ENCODE measurements around the gene FAM174B.

The FAM174B gene

DNA sequence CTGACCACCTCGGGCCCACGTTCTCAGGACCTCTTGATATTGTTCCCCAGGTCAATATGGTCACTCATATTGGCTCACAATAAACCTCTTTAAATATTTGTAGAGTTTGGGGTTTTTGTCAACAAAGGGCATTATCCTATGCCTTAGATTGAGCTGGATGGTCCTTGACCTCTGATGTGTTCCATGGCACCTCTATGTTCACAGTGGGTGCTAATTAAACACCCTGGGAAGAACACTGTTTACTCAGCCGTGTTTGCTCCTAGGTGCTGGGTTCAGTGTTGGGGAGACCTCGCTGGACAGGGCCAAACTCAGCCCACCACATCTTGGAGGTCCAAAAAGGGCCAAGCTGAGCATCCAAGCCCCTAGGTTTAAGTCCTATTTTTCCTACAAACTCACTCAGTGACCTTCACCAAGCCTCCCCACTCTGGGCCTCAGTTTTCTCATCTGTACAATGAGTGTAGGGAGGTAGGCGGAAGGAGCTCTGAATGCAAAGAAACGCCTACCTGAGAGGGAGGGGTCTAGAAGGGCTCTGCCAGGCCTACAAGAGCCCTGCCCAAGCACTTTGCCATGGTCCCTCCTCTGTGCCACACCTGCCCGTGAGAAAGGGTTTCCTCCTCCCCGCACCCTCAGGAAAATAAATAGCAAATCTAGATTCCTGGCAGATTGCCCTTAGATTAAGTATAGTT is 7.2 kb downstream of the FAM174B start:
- H3K4me3 ChIP-seq (replicated peaks; ENCODE audit: insufficient read depth, low read length) = no peak overlapping the region
- no peak for DNase-seq (ENCODE audit: low read depth in 1 of 2, low spot score in 1 of 2)
- no peak overlapping the region for H3K27ac ChIP-seq (replicated peaks)
- no peaks in the 10 kb centered on the region for H3K27me3 ChIP-seq (ENCODE audit: insufficient read depth, poor library complexity, severe bottlenecking)
- no peak for TF ChIP-seq SPI1 (IDR thresholded peaks at IDR 0.05; ENCODE audit: borderline replicate concordance, low read depth)
- TF ChIP-seq, protein P1, sequence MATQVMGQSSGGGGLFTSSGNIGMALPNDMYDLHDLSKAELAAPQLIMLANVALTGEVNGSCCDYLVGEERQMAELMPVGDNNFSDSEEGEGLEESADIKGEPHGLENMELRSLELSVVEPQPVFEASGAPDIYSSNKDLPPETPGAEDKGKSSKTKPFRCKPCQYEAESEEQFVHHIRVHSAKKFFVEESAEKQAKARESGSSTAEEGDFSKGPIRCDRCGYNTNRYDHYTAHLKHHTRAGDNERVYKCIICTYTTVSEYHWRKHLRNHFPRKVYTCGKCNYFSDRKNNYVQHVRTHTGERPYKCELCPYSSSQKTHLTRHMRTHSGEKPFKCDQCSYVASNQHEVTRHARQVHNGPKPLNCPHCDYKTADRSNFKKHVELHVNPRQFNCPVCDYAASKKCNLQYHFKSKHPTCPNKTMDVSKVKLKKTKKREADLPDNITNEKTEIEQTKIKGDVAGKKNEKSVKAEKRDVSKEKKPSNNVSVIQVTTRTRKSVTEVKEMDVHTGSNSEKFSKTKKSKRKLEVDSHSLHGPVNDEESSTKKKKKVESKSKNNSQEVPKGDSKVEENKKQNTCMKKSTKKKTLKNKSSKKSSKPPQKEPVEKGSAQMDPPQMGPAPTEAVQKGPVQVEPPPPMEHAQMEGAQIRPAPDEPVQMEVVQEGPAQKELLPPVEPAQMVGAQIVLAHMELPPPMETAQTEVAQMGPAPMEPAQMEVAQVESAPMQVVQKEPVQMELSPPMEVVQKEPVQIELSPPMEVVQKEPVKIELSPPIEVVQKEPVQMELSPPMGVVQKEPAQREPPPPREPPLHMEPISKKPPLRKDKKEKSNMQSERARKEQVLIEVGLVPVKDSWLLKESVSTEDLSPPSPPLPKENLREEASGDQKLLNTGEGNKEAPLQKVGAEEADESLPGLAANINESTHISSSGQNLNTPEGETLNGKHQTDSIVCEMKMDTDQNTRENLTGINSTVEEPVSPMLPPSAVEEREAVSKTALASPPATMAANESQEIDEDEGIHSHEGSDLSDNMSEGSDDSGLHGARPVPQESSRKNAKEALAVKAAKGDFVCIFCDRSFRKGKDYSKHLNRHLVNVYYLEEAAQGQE (IDR thresholded peaks at IDR 0.05; ENCODE audit: insufficient replicate concordance, low read depth) = no peak
- no peak for TF ChIP-seq GABPA (IDR thresholded peaks at IDR 0.05; ENCODE audit: low read depth)
- TF ChIP-seq POLR2AphosphoS5 (IDR thresholded peaks at IDR 0.05; ENCODE audit: low read depth) = no peak
- TF ChIP-seq, protein P2, sequence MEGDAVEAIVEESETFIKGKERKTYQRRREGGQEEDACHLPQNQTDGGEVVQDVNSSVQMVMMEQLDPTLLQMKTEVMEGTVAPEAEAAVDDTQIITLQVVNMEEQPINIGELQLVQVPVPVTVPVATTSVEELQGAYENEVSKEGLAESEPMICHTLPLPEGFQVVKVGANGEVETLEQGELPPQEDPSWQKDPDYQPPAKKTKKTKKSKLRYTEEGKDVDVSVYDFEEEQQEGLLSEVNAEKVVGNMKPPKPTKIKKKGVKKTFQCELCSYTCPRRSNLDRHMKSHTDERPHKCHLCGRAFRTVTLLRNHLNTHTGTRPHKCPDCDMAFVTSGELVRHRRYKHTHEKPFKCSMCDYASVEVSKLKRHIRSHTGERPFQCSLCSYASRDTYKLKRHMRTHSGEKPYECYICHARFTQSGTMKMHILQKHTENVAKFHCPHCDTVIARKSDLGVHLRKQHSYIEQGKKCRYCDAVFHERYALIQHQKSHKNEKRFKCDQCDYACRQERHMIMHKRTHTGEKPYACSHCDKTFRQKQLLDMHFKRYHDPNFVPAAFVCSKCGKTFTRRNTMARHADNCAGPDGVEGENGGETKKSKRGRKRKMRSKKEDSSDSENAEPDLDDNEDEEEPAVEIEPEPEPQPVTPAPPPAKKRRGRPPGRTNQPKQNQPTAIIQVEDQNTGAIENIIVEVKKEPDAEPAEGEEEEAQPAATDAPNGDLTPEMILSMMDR (IDR thresholded peaks at IDR 0.05; ENCODE audit: insufficient read depth, low read length) = no peak

DNA sequence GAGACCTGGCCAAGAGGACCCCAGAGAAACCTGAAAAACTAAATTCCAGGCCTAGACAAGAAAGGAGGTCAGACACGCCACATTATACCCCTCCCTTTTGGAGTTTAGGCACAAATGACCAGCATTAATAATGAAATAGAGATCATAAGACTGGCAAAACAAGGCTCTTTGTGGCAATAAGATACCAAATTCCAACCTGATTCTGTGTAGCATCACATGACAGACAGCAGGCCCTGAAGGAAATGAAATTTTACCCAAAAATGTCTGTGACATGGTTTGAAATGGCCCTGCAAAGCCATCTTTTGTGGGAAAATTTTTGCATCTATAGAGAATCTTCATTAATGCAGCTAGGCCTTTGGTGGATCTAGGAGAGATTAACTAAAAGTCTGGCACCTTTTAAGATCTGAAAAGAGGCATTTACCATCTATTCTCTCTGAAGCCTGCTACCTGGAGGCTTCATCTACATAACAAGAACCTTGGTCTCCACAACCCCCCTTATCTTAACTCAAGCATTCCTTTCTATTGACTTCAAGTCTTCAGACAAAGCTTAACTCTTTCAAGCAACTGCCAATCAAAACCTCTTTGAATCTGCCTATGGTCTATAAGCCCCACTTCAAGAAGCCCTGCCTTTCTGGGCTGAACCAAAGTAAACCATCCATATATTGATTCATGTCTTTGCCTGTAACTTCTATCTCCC is 8.0 kb downstream of the FAM174B start:
- no peaks in the 10 kb centered on the region for H3K27me3 ChIP-seq (ENCODE audit: insufficient read depth, poor library complexity, severe bottlenecking)
- TF ChIP-seq, protein P1 (IDR thresholded peaks at IDR 0.05; ENCODE audit: insufficient replicate concordance, low read depth) = no peak
- TF ChIP-seq POLR2AphosphoS5 (IDR thresholded peaks at IDR 0.05; ENCODE audit: low read depth) = no peak
- TF ChIP-seq SPI1 (IDR thresholded peaks at IDR 0.05; ENCODE audit: borderline replicate concordance, low read depth) = no peak
- TF ChIP-seq, protein P2 (IDR thresholded peaks at IDR 0.05; ENCODE audit: insufficient read depth, low read length) = no peak
- H3K4me3 ChIP-seq (replicated peaks; ENCODE audit: insufficient read depth, low read length) = no peak overlapping the region
- H3K27ac ChIP-seq (replicated peaks) = no peak overlapping the region
- no peak for DNase-seq (ENCODE audit: low read depth in 1 of 2, low spot score in 1 of 2)

DNA sequence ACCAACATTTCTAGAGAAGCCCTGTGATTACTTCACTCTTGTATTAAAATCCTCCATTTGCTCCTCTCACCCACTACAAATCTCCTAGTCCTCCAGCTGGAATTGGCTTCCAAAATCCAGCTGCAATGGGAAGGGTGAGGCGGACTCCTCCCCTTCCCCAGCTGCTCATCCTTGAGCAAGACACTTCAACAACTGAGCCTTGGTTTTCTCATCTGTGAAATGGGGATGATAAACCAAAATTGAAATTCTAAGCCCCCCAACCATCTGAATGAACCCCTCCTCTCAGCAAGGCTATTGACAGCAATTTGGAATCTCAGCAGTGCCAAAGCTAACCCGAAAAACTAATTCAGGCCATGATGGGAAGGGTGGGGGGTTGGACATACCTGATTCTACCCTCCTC is 9.4 kb downstream of the FAM174B start:
- DNase-seq (ENCODE audit: low read depth in 1 of 2, low spot score in 1 of 2) = no peak
- Histone ChIP-seq H3K4me3 (replicated peaks; ENCODE audit: insufficient read depth, low read length) (no peak overlapping the region), H3K27me3 (ENCODE audit: insufficient read depth, poor library complexity, severe bottlenecking) (no peaks in the 10 kb centered on the region), H3K27ac (replicated peaks) (no peak overlapping the region)
- no peak for TF ChIP-seq SPI1 (IDR thresholded peaks at IDR 0.05; ENCODE audit: borderline replicate concordance, low read depth)
- no peak for TF ChIP-seq POLR2AphosphoS5 (IDR thresholded peaks at IDR 0.05; ENCODE audit: low read depth)
- TF ChIP-seq, protein P2 (IDR thresholded peaks at IDR 0.05; ENCODE audit: insufficient read depth, low read length) = no peak
- no peak for TF ChIP-seq GABPA (IDR thresholded peaks at IDR 0.05; ENCODE audit: low read depth)
- TF ChIP-seq, protein P1 (IDR thresholded peaks at IDR 0.05; ENCODE audit: insufficient replicate concordance, low read depth) = no peak

Measured in HL-60 (cell line).